Measurements from ENCODE around the gene CDK13. TPM values are rescaled to one million over a fixed set of nuclear protein-coding genes. Genes with fewer than 3 reads are reported as not detected.

The CDK13 gene
- total RNA-seq, 4 donors from 2014 or later, result 48.5 to 144 (median 94.3) TPM

DNA sequence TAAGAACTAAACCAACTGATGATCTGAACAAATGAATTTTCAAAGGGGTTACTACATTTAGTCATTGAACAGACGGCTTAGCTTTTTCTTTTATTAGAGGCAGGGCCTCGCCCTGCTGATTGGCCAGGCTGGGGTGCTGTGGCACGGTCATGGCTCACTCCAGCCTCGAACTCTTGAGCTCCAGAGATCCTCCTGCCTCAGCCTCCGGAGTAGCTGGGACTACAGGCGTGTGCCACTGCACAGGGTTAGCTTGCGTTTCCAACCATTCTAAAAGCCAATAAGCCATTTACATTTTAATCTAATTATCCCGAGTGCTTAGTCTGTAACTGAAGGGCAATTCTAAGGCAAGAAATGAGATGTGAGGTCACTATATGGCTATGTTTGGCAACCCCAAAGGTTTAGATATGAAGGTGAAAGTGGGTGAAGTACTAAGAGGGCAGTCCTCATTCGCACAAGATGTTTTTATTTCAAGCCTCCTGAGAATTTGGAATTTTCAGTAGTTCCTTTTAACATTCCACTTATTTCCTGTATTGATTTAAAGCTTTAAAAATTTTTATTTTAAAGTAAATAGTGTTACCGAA is 1.6 kb upstream of the CDK13 start:
- intact Hi-C loops (cut with DNase I; ENCODE audit: low total_unique reads), result no loop called here
- Histone ChIP-seq H3K36me3 (no peaks in the 10 kb centered on the region), H3K27ac (peak overlapping the region; percentile 97), H3K27me3 (no peaks in the 10 kb centered on the region), H3K4me3 (peak overlapping the region; percentile 82 to 87), H3K4me1 (peaks cover 4 to 8% of the 10 kb centered on the region in 2 donors), H3K9me3 (no peaks in the 10 kb centered on the region)
- DNase-seq, result no peak
- no peak for TF ChIP-seq POLR2A (IDR thresholded peaks at IDR 0.05)
- TF ChIP-seq, protein P1, sequence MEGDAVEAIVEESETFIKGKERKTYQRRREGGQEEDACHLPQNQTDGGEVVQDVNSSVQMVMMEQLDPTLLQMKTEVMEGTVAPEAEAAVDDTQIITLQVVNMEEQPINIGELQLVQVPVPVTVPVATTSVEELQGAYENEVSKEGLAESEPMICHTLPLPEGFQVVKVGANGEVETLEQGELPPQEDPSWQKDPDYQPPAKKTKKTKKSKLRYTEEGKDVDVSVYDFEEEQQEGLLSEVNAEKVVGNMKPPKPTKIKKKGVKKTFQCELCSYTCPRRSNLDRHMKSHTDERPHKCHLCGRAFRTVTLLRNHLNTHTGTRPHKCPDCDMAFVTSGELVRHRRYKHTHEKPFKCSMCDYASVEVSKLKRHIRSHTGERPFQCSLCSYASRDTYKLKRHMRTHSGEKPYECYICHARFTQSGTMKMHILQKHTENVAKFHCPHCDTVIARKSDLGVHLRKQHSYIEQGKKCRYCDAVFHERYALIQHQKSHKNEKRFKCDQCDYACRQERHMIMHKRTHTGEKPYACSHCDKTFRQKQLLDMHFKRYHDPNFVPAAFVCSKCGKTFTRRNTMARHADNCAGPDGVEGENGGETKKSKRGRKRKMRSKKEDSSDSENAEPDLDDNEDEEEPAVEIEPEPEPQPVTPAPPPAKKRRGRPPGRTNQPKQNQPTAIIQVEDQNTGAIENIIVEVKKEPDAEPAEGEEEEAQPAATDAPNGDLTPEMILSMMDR (IDR thresholded peaks at IDR 0.05), result no peak

DNA sequence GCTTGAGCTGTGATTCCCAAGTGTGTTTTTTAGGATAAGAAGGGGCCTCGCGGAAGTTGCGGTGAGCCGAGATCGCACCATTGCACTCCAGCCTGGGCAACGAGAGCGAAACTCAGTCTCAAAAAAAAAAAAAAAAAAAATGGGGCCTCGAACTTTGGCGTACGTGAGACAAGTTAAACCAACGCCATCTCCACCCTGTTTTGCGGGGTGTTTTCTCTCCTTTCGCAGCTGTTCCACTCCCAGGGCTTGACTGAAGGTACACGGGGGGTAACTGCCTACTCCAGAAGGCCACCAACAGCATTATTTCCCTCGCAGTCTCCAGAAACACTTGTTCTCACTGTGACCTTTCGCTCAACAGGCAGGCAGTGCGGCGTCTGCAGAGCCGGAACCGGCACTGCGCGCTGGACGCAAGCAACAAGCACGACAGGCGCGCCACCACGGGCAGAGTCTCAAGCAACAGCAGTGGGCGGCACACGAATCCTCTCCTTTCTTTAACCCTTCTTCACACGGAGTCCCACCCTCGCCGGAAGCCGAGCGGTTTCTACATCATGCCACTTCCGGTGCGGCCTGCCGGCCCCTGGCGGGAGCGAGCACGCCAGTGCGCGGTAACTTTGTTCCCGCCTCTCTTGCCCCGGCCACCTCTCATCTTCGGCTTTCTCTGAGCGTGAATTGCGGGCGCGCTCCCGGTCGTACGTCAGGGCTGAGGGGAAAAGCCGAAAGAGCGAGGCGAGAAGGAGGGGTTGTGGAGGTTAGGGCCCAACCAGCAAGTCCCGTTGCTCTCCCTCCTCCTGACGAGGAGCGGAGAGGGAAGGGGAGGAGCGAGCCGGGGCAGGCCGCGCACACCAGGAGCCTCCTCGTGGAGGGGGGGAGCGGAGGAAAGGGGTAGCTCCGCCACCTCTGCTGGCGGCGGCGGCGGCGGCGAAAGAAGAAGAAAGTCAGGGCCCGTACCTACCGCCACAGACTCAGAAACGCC is 814 bp upstream of the CDK13 start:
- Histone ChIP-seq H3K27ac (peak overlapping the region; percentile 97), H3K4me1 (peaks cover 8 to 11% of the 10 kb centered on the region in 2 donors), H3K36me3 (no peaks in the 10 kb centered on the region), H3K27me3 (no peaks in the 10 kb centered on the region), H3K4me3 (peak overlapping the region; percentile 82 to 87), H3K9me3 (no peaks in the 10 kb centered on the region)
- DNase-seq, result peak; percentile 99
- TF ChIP-seq, protein P1 (IDR thresholded peaks at IDR 0.05), result peak in 2 of 4 experiments; percentile 1 to 18
- peak; percentile 79 to 94 for TF ChIP-seq POLR2A (IDR thresholded peaks at IDR 0.05)
- intact Hi-C loops (cut with DNase I; ENCODE audit: low total_unique reads), result no loop called here

DNA sequence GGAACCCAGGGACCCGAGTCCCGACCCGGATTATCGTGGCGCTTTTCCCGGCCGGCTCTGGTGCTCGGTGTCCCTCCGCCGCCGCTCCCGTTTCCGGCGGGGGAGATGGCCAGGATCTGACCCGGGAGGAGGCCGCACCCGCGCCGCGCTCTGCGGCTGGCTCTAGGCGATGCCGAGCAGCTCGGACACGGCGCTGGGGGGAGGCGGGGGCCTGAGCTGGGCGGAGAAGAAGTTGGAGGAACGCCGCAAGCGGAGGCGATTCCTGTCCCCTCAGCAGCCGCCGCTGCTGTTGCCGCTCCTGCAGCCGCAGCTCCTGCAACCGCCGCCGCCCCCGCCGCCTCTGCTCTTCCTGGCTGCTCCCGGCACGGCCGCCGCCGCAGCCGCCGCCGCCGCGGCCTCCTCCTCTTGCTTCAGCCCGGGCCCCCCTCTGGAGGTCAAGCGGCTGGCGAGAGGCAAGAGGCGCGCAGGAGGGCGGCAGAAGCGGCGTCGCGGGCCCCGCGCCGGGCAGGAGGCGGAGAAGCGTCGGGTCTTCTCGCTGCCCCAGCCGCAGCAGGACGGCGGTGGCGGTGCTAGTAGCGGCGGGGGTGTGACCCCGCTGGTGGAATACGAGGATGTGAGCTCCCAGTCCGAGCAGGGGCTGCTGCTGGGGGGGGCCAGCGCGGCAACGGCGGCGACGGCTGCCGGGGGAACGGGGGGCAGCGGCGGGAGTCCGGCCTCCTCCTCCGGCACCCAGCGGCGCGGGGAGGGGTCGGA is 593 bp downstream of the CDK13 start:
- intact Hi-C loops (cut with DNase I; ENCODE audit: low total_unique reads), result no loop called here
- H3K9me3 ChIP-seq, result no peaks in the 10 kb centered on the region
- TF ChIP-seq POLR2A (IDR thresholded peaks at IDR 0.05), result no peak
- TF ChIP-seq, protein P1 (IDR thresholded peaks at IDR 0.05), result no peak

DNA sequence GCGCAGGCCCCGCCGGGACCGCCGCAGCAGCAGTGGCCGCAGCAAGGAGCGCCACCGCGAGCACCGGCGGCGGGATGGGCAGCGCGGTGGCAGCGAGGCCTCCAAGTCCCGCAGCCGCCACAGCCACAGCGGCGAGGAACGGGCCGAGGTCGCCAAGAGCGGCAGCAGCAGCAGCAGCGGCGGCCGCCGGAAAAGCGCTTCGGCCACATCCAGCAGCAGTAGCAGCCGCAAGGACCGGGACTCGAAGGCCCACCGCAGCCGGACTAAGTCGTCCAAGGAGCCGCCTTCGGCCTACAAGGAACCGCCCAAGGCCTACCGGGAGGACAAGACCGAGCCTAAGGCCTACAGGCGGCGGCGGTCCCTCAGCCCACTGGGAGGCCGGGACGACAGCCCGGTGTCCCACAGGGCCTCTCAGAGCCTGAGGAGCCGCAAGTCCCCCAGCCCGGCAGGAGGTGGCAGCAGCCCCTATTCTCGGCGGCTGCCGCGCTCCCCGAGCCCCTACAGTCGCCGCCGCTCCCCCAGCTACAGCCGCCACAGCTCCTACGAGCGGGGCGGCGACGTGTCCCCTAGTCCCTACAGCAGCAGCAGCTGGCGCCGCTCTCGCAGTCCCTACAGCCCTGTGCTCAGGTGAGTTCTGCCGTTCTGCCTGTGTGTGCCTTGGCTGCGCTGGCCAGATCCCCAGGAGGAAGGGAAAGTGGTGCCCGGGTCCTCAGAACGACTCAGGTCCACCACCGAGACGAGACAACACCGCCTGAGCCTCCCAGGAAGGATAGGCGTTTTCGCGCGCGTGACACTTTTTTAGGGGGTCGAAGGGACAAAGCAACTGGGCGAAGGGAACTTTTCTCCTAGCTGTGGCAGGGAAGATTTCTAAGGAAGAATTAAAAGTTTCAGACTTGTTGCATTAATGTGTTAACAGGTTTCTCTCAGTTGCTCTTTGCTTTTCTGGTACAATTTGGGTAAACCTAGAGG is 1.5 kb downstream of the CDK13 start:
- H3K4me1 ChIP-seq, result peaks cover 8 to 11% of the 10 kb centered on the region in 2 donors
- no peaks in the 10 kb centered on the region for H3K27me3 ChIP-seq
- H3K9me3 ChIP-seq, result no peaks in the 10 kb centered on the region
- no peaks in the 10 kb centered on the region for H3K36me3 ChIP-seq
- H3K4me3 ChIP-seq, result peak overlapping the region; percentile 82 to 87
- peak overlapping the region; percentile 97 for H3K27ac ChIP-seq
- DNase-seq, result peak; percentile 41 to 44
- intact Hi-C loops (cut with DNase I; ENCODE audit: low total_unique reads), result no loop called here
- no peak for TF ChIP-seq POLR2A (IDR thresholded peaks at IDR 0.05)
- TF ChIP-seq, protein P1 (IDR thresholded peaks at IDR 0.05), result peak; percentile 32 to 45 (median 42)

More for the DNA sequence above, 593 bp downstream of the CDK13 start:
- no peaks in the 10 kb centered on the region for H3K36me3 ChIP-seq
- peaks cover 8 to 11% of the 10 kb centered on the region in 2 donors for H3K4me1 ChIP-seq
- peak overlapping the region; percentile 82 to 87 for H3K4me3 ChIP-seq
- peak in 1 of 2 donors; percentile 56 for DNase-seq
- no peaks in the 10 kb centered on the region for H3K27me3 ChIP-seq
- peak overlapping the region; percentile 97 for H3K27ac ChIP-seq

Data from uterus (tissue), 4 donors.